ENCODE results near the gene ROCK2. TPM values are rescaled to one million over a fixed set of nuclear protein-coding genes. Genes with fewer than 3 reads are reported as not detected.

Gene ROCK2
- total RNA-seq, 3 donors from 2014 or later: 67.7 to 77.8 (median 71.0) TPM

DNA sequence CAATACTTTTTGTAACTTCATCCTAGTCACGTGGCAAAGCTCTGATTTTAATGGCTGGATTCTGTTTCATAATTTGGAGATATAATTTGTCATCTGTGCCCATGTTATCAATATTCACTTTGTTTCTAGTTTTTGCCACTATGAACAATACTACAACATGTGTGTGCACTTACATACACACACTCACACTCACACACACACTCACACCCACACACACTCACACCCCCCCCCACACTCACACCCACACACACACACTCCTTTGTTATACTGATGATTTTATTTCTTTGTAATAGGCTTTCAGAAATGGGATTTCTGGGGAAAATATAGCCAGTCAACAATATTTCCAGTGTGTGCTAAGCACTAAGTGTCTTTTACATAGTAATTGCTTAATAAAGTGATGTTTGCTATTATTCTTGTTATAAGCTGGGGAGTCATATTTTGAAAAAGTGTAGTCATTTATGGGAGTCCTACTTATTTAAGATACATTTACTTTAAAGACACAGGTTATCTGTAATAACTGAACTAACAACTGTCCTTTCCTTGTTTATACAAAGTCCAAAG is 22.8 kb upstream of the ROCK2 start:
- no peaks in the 10 kb centered on the region for H3K36me3 ChIP-seq (ENCODE audit: low read depth)
- no peak overlapping the region for H3K4me3 ChIP-seq
- no peaks in the 10 kb centered on the region for H3K9me3 ChIP-seq
- peaks cover 23% of the 10 kb centered on the region for H3K4me1 ChIP-seq (ENCODE audit: low read depth)
- DNase-seq: no peak
- ATAC-seq: no peak
- intact Hi-C loops (cut with DNase I, micrococcal nuclease): no loop called here
- TF ChIP-seq, protein P1, sequence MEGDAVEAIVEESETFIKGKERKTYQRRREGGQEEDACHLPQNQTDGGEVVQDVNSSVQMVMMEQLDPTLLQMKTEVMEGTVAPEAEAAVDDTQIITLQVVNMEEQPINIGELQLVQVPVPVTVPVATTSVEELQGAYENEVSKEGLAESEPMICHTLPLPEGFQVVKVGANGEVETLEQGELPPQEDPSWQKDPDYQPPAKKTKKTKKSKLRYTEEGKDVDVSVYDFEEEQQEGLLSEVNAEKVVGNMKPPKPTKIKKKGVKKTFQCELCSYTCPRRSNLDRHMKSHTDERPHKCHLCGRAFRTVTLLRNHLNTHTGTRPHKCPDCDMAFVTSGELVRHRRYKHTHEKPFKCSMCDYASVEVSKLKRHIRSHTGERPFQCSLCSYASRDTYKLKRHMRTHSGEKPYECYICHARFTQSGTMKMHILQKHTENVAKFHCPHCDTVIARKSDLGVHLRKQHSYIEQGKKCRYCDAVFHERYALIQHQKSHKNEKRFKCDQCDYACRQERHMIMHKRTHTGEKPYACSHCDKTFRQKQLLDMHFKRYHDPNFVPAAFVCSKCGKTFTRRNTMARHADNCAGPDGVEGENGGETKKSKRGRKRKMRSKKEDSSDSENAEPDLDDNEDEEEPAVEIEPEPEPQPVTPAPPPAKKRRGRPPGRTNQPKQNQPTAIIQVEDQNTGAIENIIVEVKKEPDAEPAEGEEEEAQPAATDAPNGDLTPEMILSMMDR (IDR thresholded peaks at IDR 0.05): no peak

DNA sequence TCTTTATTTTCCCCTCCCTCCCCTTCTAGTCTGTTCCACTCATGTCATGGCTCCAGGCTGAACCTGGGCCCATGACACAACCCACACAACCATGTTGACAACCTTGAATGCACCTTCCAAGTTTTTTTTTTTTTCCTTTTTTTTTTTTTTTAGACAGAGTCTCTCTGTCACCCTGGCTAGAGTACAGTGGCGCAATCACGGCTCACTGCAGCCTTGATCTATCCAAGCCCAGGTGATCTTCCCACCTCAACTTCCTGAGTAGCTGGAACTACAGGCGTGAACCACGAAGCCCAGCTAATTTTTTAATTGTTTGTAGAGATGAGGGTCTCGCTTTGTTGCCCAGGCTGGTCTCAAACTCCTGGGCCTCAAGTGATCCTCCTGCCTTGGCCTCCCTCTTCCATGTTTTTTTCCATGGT is 21.9 kb upstream of the ROCK2 start:
- TF ChIP-seq, protein P1 (IDR thresholded peaks at IDR 0.05): no peak
- no peak for DNase-seq
- no peak for ATAC-seq
- H3K4me1 ChIP-seq (ENCODE audit: low read depth): peaks cover 15% of the 10 kb centered on the region
- intact Hi-C loops (cut with DNase I, micrococcal nuclease): no loop called here
- no peaks in the 10 kb centered on the region for H3K36me3 ChIP-seq (ENCODE audit: low read depth)
- no peak overlapping the region for H3K4me3 ChIP-seq
- H3K9me3 ChIP-seq: no peaks in the 10 kb centered on the region

- Histone ChIP-seq H3K9me3 (no peaks in the 10 kb centered on the region), H3K4me1 (ENCODE audit: low read depth) (peaks cover 10% of the 10 kb centered on the region), H3K36me3 (ENCODE audit: low read depth) (no peaks in the 10 kb centered on the region), H3K4me3 (no peak overlapping the region)
- intact Hi-C loops (cut with DNase I, micrococcal nuclease): no loop called here
- ATAC-seq (no peak), DNase-seq (no peak)
- TF ChIP-seq, protein P1 (IDR thresholded peaks at IDR 0.05): no peak
Observed at GRCh38 chr2:11365096-11365879, 20.9 kb upstream of the ROCK2 start.

GRCh38 chr2:11364565-11364887 is 20.1 kb upstream of the ROCK2 start:
- ATAC-seq (no peak), DNase-seq (no peak)
- TF ChIP-seq, protein P1 (IDR thresholded peaks at IDR 0.05): no peak
- Histone ChIP-seq H3K4me1 (ENCODE audit: low read depth) (peaks cover 10% of the 10 kb centered on the region), H3K36me3 (ENCODE audit: low read depth) (no peaks in the 10 kb centered on the region), H3K4me3 (no peak overlapping the region), H3K9me3 (no peaks in the 10 kb centered on the region)
- intact Hi-C loops (cut with DNase I, micrococcal nuclease): no loop called here

DNA sequence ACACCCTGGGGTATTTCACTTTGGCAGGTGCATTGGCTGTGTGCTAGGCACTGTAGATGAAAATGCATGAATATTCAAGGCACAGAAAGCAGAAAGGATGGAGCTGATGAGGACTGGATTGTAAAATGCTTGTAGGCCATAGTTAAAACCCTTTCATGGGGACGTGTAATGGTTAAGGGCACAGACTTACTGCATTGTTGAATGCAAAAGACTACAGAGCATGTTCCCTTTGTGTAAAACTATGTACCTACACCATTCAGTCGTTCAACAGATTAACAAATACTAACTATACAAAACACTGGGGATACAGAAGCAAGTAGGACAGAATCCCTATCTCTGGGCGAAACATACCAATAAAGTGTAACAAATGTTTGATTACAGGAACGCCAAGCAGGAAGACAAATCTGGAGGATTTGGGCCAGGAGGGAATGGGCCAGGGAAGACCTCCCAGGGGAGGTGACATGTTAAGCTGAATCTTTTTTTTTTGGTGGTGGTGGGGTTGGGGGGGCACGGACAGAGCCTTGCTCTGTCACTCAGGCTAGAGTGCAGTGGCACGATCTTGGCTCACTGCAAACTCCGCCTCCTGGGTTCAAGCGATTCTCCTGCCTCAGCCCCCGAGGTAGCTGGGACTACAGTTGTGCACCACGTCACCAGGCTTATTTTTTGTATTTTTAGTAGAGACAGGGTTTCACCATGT is 19.6 kb upstream of the ROCK2 start:
- no peak overlapping the region for H3K4me3 ChIP-seq
- no peaks in the 10 kb centered on the region for H3K36me3 ChIP-seq (ENCODE audit: low read depth)
- intact Hi-C loops (cut with DNase I, micrococcal nuclease): no loop called here
- H3K9me3 ChIP-seq: no peaks in the 10 kb centered on the region
- ATAC-seq (no peak), DNase-seq (no peak)
- TF ChIP-seq, protein P1 (IDR thresholded peaks at IDR 0.05): no peak
- peaks cover 10% of the 10 kb centered on the region for H3K4me1 ChIP-seq (ENCODE audit: low read depth)
